Left cardiac atrium (tissue), 4 donors: ENCODE measurements around the gene XXYLT1. TPM values are rescaled to one million over a fixed set of nuclear protein-coding genes. Genes with fewer than 3 reads are reported as not detected.
"Not testable (repeated sequence)": the region's sequence is repeated elsewhere in the genome, so short reads cannot be mapped to it uniquely, and the experiment has no call there.

Experiments
- ATAC-seq, 2 donors: fragments of 200-7000 bp; cut with Tn5 transposase; one replicate each; pipeline ENCODE4 v1.9.1; 2020; ENCODE audit warnings: mild to moderate bottlenecking in 2 of 2, moderate library complexity in 2 of 2
- DNase-seq: peaks from one replicate; pipeline ENCODE4 v3.0.0-alpha.2; 2020
- intact Hi-C, 2 donors: fragments of 100-400 bp; cut with DNase I; formaldehyde crosslinking; loops; one replicate each; pipeline versions ENCODE4 v1.14.1 to v1.15.1; 2022 to 2023
- total RNA-seq, 2 donors: library from RNA; stranded (reverse); fragmentation: NEBNext Ultra II Directional; extraction: Animal tissue kit (Norgen Biotek cat#: 25700); gene quantifications; one replicate each; pipeline ENCODE4 v1.2.1, GENCODE V29; 2021
- donor health status: DM: no; HTN: yes; CAD: no.
- donor health status: DM: no; HTN: yes; CAD: no; lungs with severe emphysema.
- donor health status: DM: yes; HTN: yes; CAD: no.
- donor health status: Dilated cardiomyopathy.

Gene XXYLT1
- total RNA-seq, 2 donors from 2014 or later = 4.2 to 8.8 TPM

DNA sequence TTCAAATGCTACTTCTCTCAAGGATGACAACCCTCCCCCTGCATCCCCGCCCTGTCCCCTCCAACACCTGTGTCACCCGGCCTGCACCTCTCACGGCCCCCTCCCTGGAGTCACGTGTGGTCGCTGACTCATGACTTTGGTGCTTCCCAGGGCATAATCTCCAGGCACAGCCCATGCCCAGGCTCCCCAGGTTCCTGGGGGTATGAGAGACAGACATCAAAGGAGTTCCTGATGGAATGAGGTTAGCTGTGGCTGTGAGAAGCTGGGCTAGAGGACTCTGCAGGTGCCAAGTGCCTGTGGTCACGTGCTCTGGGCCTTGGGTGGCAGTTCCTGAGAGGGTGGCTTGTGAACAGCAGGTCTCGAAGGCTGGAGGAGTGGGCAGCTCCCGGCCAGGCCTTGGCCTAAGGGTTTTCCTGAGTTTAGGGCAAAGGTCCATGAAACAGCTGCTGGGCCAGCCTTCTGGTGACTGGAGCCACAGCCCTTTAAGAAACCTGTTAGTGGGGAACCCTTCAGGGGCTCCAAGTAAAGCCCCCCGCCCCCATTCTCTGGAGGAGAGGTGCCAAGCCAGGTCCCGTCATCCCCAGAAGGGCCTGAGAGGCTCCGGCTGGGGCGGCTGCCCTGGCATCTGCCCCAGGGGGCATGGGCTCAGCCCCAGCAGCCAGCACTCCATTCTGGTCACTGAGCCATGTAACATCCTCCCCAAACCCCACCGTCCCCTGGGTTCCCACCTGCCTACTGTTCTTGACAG lies 230.0 kb downstream of the XXYLT1 start:
- no peak for ATAC-seq
- intact Hi-C loops = no loop called here
- no peak for DNase-seq

- intact Hi-C loops = no loop called here
- no peak for DNase-seq
- ATAC-seq = peak in 1 of 2 donors; percentile 22
Observed at GRCh38 chr3:195040094-195040493, 230.9 kb downstream of the XXYLT1 start.

GRCh38 chr3:195039180-195039843 lies 231.6 kb downstream of the XXYLT1 start:
- intact Hi-C loops = no loop called here
- no peak for ATAC-seq
- no peak for DNase-seq

DNA sequence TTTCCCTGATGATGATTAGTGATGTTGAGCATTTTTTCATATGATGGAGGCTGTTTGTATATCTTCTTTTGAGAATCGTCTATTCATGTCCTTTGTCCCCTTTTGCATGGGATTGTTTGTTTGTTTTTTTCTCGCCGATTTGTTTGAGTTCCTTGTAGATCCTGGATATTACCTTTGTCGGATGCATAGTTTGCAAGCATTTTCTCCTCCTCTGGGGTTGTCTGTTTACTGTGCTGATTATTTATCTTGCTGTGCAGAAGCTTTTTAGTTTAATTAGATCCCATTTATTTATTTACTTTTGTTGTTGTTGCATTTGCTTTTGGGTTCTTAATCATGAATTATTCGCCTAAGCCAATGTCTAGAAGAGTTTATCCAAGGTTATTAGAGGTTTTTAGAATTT lies 232.8 kb downstream of the XXYLT1 start:
- intact Hi-C loops = no loop called here
- no peak for ATAC-seq
- DNase-seq = no peak

DNA sequence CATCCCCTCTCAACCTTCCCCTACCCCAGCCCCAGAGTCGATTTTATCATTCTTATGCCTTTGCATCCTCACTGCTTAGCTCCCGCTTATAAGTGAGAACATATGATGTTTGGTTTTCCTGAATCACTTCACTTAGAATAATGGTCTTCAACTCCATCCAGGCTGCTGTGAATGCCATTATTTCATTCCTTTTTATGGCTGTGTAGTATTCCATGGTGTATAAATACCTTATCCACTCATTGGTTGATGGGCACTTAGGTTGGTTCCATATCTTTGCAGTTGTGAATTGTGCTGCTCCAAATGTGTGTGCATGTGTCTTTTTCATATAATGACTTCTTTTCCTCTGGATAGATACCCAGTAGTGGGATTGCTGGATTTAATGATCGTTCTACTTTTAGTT lies 233.4 kb downstream of the XXYLT1 start:
- DNase-seq, ATAC-seq, intact Hi-C loops: not testable (repeated sequence)

DNA sequence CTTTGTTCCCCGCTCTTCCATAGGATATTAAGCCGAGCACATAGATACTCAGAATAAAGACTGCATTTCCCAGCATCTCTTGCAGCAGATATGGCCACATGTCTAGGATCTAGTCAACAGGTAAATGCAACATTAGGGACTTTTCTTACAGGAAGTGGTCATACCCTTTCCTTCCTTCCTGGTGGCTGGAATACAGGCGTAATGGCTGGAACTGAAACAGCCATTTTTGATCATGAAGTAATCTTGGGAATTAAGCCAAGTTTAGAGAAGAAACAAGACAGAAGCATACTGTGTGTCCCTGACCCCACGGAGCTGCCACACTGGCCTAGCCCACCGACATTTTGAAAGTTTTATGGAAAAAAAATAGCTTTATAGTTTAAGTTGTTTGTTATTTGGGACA lies 234.0 kb downstream of the XXYLT1 start:
- intact Hi-C loops = no loop called here
- ATAC-seq = no peak
- no peak for DNase-seq

- intact Hi-C loops = no loop called here
- DNase-seq (no peak), ATAC-seq (no peak)
Observed at GRCh38 chr3:195036574-195036973, 234.4 kb downstream of the XXYLT1 start.

GRCh38 chr3:195036203-195036505 lies 234.8 kb downstream of the XXYLT1 start:
- intact Hi-C loops = no loop called here
- ATAC-seq = no peak
- DNase-seq = no peak

DNA sequence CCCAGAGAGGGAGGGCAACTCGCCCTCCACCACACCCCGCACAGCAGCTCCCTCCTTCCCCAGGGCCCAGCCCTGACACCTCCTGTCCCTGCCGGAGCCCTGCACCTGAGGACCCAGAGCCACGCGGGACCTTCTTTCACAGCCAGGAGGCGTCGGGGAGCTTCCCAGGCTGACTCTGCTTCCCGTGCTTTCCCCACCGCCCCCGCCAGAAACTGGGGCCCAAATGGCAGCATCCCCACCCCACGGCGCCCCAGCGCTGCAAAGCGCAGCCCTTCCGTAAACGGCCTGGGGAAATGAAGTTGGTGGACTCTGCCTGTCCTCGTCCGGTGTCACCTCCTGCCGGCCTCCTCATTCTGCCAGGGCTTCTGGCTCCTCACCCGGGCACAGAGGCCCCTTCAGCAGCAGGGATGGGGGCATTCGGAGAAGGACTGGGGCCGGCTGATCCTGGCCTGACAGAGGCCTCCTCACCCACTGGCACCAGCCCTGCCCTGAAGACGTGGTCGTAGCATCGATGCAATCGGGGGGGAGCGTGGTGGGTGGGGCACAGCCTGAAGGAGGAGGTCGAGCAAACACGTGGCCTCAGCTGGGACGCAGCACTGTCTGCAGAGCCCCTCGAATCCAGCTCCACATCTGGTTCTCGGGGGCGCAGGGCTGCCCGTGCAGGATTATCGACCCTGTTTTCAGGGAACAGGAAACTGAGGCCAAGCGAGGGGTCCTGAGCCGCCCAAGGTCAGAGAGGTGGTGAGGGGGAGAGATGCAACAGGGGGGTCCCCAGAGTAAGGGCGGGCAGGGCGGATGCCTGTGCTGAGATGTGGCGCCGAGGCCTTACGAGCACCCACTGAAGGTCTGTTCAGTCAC lies 235.4 kb downstream of the XXYLT1 start:
- intact Hi-C loops = no loop called here
- ATAC-seq (peak in 1 of 2 donors; percentile 28), DNase-seq (no peak)

DNA sequence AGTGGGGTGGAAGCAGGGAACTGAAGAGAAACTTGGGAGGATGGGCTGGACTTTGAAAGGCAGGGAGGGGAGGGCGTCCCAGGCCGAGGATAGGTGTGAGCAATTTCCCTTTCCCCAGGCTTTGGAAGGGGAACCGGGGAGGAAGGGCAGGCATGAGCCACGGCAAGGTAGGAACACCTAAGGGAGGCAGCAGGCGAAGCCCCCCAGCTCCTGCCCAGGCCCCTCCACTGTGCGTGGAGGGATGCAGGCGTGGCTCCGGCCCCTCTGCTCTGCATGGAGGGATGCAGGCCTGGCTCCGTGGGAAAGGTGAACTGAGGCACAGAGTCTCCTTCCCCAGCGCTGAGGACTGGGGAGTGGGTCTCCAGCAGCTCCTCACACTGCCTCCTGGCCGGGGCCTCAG lies 236.4 kb downstream of the XXYLT1 start:
- DNase-seq (no peak), ATAC-seq (no peak)
- intact Hi-C loops = no loop called here

DNA sequence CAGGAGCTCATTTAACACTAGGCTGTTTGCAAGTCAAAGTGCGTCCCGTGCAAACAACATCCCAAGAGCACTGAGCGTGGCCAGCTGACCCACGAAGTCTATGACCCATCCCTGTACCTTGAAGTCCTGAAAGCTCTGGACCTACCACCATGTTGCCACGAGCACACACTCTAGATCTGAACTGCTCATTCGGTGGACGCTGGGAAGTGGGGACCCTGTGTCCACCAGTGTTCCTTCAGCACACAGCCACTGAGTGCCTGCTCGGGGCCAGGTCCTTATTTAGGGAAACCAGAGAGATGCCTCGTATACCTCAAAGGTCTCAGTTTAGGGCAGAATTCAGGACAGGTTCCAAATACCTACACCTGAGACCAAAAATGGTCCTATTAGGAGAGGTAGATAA lies 236.9 kb downstream of the XXYLT1 start:
- intact Hi-C loops = no loop called here
- ATAC-seq (no peak), DNase-seq (no peak)

DNA sequence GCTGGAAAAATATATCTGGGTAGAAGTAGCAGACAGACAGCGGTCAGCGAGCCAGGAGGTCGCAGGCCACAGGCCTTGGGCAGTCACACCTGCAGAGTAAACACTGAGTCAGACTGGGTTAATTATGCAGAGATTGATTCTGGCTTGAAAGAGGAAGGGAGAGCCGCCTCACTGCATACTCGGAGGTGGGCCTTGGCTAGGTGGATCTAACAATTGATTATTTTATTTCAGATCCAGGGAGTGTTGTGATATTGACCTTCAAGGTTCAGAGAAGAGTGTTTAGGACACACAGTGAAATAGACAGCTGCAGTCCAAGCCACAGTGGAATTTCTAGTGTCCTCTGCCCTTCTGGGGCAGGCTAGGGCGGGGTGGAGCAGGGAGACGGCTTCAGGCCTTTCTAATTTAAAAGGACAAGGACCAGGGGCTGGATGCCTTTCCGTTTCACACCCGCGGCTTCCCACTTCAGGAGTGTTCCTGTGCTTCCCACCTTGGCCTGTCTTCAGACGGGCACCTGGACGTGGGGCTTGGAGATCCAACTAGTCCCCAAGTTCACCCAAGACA lies 237.3 kb downstream of the XXYLT1 start:
- intact Hi-C loops = no loop called here
- ATAC-seq = no peak
- no peak for DNase-seq

DNA sequence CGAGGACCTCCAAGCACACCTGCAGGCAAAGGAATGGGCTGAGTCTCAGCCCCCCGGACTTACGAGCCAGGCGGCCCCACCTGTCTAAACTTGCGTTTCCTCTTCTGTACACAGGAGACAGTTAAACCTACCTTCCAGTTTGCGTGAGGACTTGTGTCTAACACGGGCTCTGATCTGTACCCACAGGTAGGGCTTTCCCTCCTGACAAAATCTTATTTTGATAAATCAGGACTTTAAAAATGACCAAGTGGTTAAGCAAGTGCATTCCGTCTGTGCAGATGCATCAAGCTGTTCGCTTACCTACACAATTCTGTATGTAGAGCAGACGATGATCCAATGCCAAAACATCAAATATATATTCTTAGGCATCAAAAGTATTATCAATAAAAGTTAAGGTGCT lies 238.0 kb downstream of the XXYLT1 start:
- intact Hi-C loops = no loop called here
- ATAC-seq (no peak), DNase-seq (no peak)

DNA sequence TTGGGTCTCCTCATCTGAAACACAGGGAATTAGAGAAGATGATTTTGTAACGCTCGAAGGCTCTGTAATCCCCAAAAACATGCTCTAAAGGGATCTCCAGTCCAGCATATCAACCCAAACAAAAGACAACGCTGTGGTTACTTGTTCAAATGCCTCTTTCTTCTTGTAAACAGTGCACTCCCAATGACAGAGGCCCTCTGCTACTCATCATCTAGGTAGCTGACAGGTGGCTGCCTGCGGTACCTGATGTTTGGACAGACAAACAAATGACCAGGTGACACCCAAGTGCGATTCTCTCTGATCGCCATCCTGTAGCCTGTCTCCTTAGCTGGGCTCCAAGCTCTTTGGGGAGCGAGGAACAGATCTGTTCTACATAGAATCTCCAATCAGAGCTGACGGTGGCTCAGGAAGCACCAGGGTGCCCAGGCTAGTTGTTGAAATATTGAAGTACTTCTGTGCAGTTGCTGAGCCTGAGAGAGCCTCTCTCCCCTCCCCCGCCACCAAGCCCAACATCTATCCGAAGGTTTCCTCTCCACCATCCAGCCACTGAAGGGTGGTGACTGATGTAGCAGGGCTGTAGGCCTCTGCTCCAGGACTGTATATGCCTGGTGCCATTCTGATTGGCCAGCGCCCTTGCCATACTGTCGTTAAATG lies 238.7 kb downstream of the XXYLT1 start:
- intact Hi-C loops = no loop called here
- ATAC-seq (no peak), DNase-seq (no peak)

DNA sequence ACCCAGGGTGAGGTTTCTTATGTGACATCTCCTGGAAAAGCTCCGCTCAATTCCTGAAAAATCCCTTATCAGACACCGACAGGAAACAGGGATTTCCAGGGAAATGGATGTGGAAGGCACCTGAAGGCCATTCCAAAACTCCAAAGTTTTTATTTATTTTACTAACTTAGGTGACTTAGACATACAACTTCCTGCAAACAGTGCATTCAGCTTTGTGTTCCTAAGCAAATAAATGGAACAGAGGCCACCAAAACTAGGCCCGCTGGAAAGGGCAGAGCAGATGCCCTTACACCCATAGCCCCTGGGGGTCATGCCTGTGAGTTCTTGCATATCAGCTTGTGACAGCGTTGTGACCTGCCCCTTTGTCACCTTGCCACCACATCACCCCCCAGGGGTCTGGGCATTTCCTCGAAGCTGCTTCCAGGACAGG lies 239.4 kb downstream of the XXYLT1 start:
- intact Hi-C loops = no loop called here
- DNase-seq (no peak), ATAC-seq (no peak)

- peak; percentile 40 to 58 for ATAC-seq
- intact Hi-C loops = no loop called here
- peak; percentile 65 for DNase-seq
Observed at GRCh38 chr3:195030791-195031321, 240.1 kb downstream of the XXYLT1 start.

DNA sequence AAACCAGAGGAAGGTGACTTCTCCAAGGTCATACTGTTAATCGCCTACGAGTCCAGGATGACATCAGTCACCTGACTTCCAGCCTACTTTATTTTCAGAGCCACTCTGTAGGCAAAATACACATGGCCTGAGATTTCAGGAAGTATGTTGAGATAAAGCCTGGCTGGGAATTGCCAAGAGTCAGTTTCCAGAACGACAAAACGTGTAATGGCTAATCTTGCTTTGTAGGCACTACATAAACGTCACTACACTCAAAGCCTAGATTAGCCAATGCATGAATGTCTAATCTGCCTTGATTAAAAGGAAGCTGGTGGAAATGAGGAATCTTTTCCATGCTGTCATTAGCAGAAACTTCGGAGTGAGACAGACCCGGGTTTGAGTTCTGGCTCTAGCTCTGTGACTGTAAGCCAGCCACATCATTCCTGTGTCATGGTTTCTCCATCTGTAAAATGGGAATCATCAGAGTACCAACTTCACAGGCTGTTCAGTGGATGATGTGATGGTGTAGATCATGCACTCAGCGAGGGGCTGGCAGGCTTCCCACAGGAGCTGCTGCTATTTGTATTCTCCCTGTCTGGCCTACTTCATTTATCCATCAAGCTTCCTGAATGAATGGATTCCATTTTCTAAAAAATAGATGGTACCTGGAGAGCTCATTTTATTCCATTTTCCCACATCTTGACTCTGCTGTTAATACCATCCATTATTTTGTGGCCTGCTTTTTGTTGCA lies 241.9 kb downstream of the XXYLT1 start:
- intact Hi-C loops = no loop called here
- ATAC-seq = peak; percentile 39 to 46
- no peak for DNase-seq

- ATAC-seq = no peak
- DNase-seq = no peak
Observed at GRCh38 chr3:195025884-195026200, 245.1 kb downstream of the XXYLT1 start.

More at GRCh38 chr3:195025884-195026200, 245.1 kb downstream of the XXYLT1 start:
- intact Hi-C loops = no loop called here
